GM21717 (cell line): ENCODE measurements around the gene CNRIP1.

Experiments used
- ATAC-seq: cut with Tn5 transposase; IDR thresholded peaks from one replicate; pipeline ENCODE4 v1.9.1; 2021; ENCODE audit warnings: mild to moderate bottlenecking, moderate library complexity; ENCODE audit not compliant: unreplicated experiment

The CNRIP1 gene

GRCh38 chr2:68293755-68294154 lies 26.0 kb downstream of the CNRIP1 start:
- ATAC-seq, result no peak

- no peak for ATAC-seq
Observed at GRCh38 chr2:68293024-68293423, 26.7 kb downstream of the CNRIP1 start.

- no peak for ATAC-seq
Observed at GRCh38 chr2:68292108-68292710, 27.5 kb downstream of the CNRIP1 start.

- ATAC-seq, result no peak
Observed at GRCh38 chr2:68291314-68291713, 28.4 kb downstream of the CNRIP1 start.

- no peak for ATAC-seq
Observed at GRCh38 chr2:68290901-68291300, 28.8 kb downstream of the CNRIP1 start.

- ATAC-seq, result no peak
Observed at GRCh38 chr2:68287580-68288441, 31.9 kb downstream of the CNRIP1 start.

GRCh38 chr2:68284896-68285295 lies 34.9 kb downstream of the CNRIP1 start:
- no peak for ATAC-seq

- ATAC-seq, result no peak
Observed at GRCh38 chr2:68283419-68283812, 36.3 kb downstream of the CNRIP1 start.

GRCh38 chr2:68282811-68283418 lies 36.8 kb downstream of the CNRIP1 start:
- peak; percentile 56 for ATAC-seq

- no peak for ATAC-seq
Observed at GRCh38 chr2:68280796-68281195, 39.0 kb downstream of the CNRIP1 start.

- no peak for ATAC-seq
Observed at GRCh38 chr2:68280348-68280747, 39.4 kb downstream of the CNRIP1 start.

- ATAC-seq, result no peak
Observed at GRCh38 chr2:68279691-68280090, 40.1 kb downstream of the CNRIP1 start.

- ATAC-seq, result no peak
Observed at GRCh38 chr2:68278169-68278568, 41.6 kb downstream of the CNRIP1 start.

- no peak for ATAC-seq
Observed at GRCh38 chr2:68274022-68274421, 45.7 kb downstream of the CNRIP1 start.

- no peak for ATAC-seq
Observed at GRCh38 chr2:68272246-68272994, 47.3 kb downstream of the CNRIP1 start.

- ATAC-seq, result no peak
Observed at GRCh38 chr2:68266655-68267054, 53.1 kb downstream of the CNRIP1 start.

GRCh38 chr2:68263632-68264031 lies 56.1 kb downstream of the CNRIP1 start:
- ATAC-seq, result no peak

GRCh38 chr2:68258851-68259250 lies 60.9 kb downstream of the CNRIP1 start:
- no peak for ATAC-seq

- ATAC-seq, result no peak
Observed at GRCh38 chr2:68256093-68256450, 63.7 kb downstream of the CNRIP1 start.

- no peak for ATAC-seq
Observed at GRCh38 chr2:68253219-68254068, 66.3 kb downstream of the CNRIP1 start.
